ENCODE results near the gene TRAPPC14. TPM values are rescaled to one million over a fixed set of nuclear protein-coding genes. Genes with fewer than 3 reads are reported as not detected.

The TRAPPC14 gene
- total RNA-seq, 1 donor from 2014 or later: 4.3 TPM

DNA sequence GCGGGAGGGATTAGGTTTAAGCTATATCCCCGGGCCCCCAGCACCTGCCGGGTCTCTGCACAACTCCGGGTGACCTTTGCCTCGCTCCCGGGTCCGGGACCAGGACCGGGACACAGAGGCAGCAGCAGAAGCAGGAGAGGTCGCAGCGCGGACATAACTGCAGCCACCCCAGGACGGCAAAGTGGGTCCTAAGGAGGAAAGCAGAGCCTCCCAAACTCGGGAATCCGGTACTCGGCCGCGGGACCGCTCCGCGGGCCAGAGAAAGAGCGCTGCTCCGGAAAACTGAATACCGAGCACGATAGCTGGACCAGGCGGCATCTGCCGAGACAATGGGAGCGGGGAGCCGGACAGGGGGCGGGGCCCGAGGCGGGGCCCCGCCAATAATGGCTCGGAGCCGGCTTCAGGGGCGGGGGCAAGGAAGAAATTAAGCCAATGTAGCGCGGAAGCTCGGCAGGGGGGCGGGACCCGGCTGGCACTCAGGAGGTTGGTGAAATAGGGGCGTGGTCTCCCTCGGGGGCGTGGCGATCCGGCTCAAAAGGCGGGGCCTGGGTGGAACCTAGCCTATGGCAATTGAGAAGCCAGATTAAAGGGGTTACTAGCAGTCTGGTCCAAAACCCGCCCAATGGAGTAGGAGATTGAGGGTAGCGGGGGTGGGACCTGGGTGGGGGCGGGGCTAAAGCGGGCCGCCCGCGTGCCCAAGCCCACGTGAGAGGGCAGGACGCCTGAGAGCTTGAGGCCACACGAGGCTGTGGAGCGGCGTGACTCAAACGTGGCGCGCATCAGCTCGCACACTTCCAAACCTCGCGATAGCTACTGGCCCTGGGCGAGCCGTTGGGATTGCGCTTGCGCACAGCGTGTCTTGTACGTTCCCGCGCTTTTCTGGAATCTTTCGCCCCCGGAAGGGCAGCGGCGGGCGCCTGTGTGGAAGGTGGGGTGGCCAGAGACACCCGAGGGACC, 18.8 kb upstream of the TRAPPC14 start, which contains the start of the genes GPC2 and STAG3:
GPC2 (minus strand) TSS at position 337 of the 957 bp plus-strand sequence; CDS start at position 155, 182 bp downstream.
STAG3 (plus strand) TSS at position 874 of the 957 bp plus-strand sequence. CDS start 2,639 bp downstream, outside the sequence.
- no peak within 1 kb of the TSS for H3K27ac ChIP-seq
- H3K4me1 ChIP-seq: peaks cover 7% of the 10 kb centered on the region
- Mint-ChIP-seq H3K9me3 (no peaks in the 10 kb centered on the region), H3K4me1 (peaks cover 27% of the 10 kb centered on the region), H3K27me3 (ENCODE audit: insufficient read depth, low read depth) (peaks cover 9% of the 10 kb centered on the region), H3K36me3 (peaks cover 15% of the 10 kb centered on the region), H3K27ac (no peak within 1 kb of the TSS), H3K4me3 (peak within 1 kb of the TSS; percentile 94)
- H3K79me2 ChIP-seq (ENCODE audit: low read depth): peaks cover 10% of the 10 kb centered on the region
- H3K9me3 ChIP-seq (ENCODE audit: low read depth): no peaks in the 10 kb centered on the region
- no peaks in the 10 kb centered on the region for H3K36me3 ChIP-seq
- TF ChIP-seq CTCF (IDR thresholded peaks at IDR 0.05) (no peak), EZH2 (IDR thresholded peaks at IDR 0.05) (no peak), EZH2phosphoT487 (IDR thresholded peaks at IDR 0.05) (no peak)
- H3K9ac ChIP-seq: peak within 1 kb of the TSS; percentile 64
- peaks cover 35% of the 10 kb centered on the region for H4K20me1 ChIP-seq (ENCODE audit: low read depth)
- peaks cover 17% of the 10 kb centered on the region for H3K27me3 ChIP-seq
- H3F3A ChIP-seq (ENCODE audit: low read depth): peaks cover 11% of the 10 kb centered on the region
- DNase-seq (ENCODE audit: low spot score): peak; percentile 98
- peak within 1 kb of the TSS; percentile 95 for H3K4me3 ChIP-seq
- peak within 1 kb of the TSS; percentile 83 for H2AFZ ChIP-seq (replicated peaks)
- peak within 1 kb of the TSS; percentile 87 for H3K4me2 ChIP-seq

DNA sequence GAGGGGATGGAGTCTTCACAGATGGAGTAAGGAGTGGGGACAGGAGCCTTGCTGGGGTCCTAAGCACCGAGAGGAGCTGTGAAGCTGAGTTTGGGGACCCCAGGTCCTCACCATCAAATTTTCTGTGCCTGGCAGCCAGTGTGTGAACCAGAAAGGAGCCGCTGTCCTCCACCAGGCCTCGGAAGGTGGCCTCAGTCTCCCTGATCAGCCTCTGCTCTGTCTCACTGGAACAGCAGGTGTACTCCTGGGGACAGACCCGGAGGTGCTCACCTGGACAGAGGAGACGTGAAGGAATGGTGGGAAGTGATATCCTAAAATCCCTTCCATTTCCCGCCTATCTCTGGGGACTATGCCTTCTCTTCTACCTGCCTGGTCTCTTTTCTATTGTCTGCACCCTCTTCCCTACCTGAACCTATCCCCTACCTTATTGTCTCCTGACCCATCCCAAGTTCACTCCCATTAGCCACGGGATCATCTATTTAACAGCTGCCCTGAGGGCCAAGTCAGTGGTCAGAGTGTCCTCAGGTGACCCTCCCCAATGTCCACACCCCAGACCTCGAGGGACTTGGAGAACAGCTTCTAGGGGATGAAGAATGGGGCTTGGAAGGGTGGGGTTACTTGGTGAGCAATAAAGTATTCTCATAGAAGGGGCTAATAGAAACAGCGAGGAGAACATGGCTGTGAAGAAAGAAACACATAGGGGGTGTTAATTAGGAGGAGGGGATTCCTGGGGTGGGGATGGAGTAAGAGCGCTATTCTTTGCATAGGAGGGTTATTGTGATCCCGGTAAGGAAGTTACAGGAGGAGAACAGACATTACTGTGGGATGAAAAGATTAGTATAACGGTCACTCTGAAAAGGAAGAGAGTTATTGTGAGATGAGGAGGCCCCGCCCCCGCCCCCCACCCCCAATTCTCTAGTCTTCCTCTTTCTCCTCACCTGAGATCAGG, 17.8 kb upstream of the TRAPPC14 start:
- H3K4me1 ChIP-seq: peaks cover 13% of the 10 kb centered on the region
- peaks cover 26% of the 10 kb centered on the region for H3K27me3 ChIP-seq
- Mint-ChIP-seq H3K36me3 (peaks cover 15% of the 10 kb centered on the region), H3K27ac (no peak overlapping the region), H3K9me3 (no peaks in the 10 kb centered on the region), H3K4me3 (peak overlapping the region; percentile 94), H3K27me3 (ENCODE audit: insufficient read depth, low read depth) (peaks cover 9% of the 10 kb centered on the region), H3K4me1 (peaks cover 23% of the 10 kb centered on the region)
- H2AFZ ChIP-seq (replicated peaks): peak overlapping the region; percentile 83
- no peaks in the 10 kb centered on the region for H3K36me3 ChIP-seq
- H3K79me2 ChIP-seq (ENCODE audit: low read depth): peaks cover 10% of the 10 kb centered on the region
- H3K27ac ChIP-seq: no peak overlapping the region
- H3F3A ChIP-seq (ENCODE audit: low read depth): peaks cover 17% of the 10 kb centered on the region
- peak overlapping the region; percentile 64 for H3K9ac ChIP-seq
- TF ChIP-seq EZH2 (IDR thresholded peaks at IDR 0.05): no peak
- no peak for TF ChIP-seq CTCF (IDR thresholded peaks at IDR 0.05)
- TF ChIP-seq EZH2phosphoT487 (IDR thresholded peaks at IDR 0.05): no peak
- peak overlapping the region; percentile 95 for H3K4me3 ChIP-seq
- DNase-seq (ENCODE audit: low spot score): no peak
- H3K4me2 ChIP-seq: peak overlapping the region; percentile 87
- no peaks in the 10 kb centered on the region for H3K9me3 ChIP-seq (ENCODE audit: low read depth)
- H4K20me1 ChIP-seq (ENCODE audit: low read depth): peaks cover 43% of the 10 kb centered on the region

DNA sequence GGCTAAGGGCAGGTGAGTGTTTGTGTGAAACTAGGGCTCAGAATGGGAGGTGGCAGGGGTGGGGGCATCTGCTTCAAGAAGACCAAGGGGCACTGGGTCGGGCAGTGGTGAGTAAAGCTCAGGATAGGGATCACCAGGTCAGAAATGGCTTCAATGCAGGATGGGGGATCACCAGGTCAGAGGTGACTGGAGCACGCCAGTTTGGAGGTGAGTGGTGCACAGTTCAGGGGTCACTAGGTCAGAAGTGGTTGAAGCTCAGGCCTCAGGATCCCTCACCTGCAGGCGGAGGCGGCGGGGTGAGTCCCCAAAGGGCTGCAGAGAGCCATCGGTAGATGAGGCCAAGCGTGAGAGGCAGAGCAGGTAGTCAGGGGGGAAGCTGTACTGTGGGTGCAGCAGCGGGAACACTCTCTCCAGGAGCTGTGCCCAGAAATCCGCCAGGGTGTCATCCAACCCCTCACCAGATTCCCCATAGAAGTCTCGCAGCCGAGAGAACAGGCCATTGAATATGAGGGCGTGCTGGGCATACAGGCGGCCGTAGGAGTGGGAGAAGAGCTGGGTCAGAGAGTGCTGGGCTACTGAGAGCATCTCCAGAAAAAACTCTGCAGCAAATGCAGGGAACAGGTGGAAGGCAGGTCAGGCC, 16.9 kb upstream of the TRAPPC14 start:
- H3K9me3 Mint-ChIP-seq: no peaks in the 10 kb centered on the region
- Histone ChIP-seq H3K27me3 (peaks cover 36% of the 10 kb centered on the region), H3K4me2 (peak overlapping the region; percentile 87), H3K27ac (no peak overlapping the region), H3K4me1 (peaks cover 21% of the 10 kb centered on the region), H3K9me3 (ENCODE audit: low read depth) (no peaks in the 10 kb centered on the region), H3F3A (ENCODE audit: low read depth) (peaks cover 21% of the 10 kb centered on the region), H3K4me3 (no peak overlapping the region), H3K36me3 (no peaks in the 10 kb centered on the region), H2AFZ (replicated peaks) (no peak overlapping the region), H4K20me1 (ENCODE audit: low read depth) (peaks cover 52% of the 10 kb centered on the region), H3K9ac (no peak overlapping the region), H3K79me2 (ENCODE audit: low read depth) (peaks cover 10% of the 10 kb centered on the region)
- TF ChIP-seq CTCF (IDR thresholded peaks at IDR 0.05): no peak
- no peak for TF ChIP-seq EZH2phosphoT487 (IDR thresholded peaks at IDR 0.05)
- TF ChIP-seq EZH2 (IDR thresholded peaks at IDR 0.05): no peak
- no peak overlapping the region for H3K27ac Mint-ChIP-seq
- H3K36me3 Mint-ChIP-seq: peaks cover 18% of the 10 kb centered on the region
- peaks cover 26% of the 10 kb centered on the region for H3K4me1 Mint-ChIP-seq
- peak overlapping the region; percentile 83 for H3K4me3 Mint-ChIP-seq
- DNase-seq (ENCODE audit: low spot score): no peak
- peaks cover 11% of the 10 kb centered on the region for H3K27me3 Mint-ChIP-seq (ENCODE audit: insufficient read depth, low read depth)

Data from neural progenitor cell (in vitro differentiated cells).